ENCODE data around the gene HMGN2. TPM values are rescaled to one million over a fixed set of nuclear protein-coding genes. Genes with fewer than 3 reads are reported as not detected.

HMGN2 gene
- total RNA-seq, 2 donors from 2014 or later = 264 to 385 TPM

- Histone ChIP-seq H3K4me1 (replicated peaks) (peaks cover 6% of the 10 kb centered on the region), H3K36me3 (peaks cover 0 to 9% of the 10 kb centered on the region in 2 donors), H3K9me3 (no peaks in the 10 kb centered on the region), H3K4me3 (no peak overlapping the region), H3K27me3 (replicated peaks; ENCODE audit: insufficient read depth) (no peaks in the 10 kb centered on the region), H3K27ac (no peak overlapping the region)
- intact Hi-C loops (cut with DNase I) = loop anchor here (5.0 kb wide), 1 partner anchor 38 kb away; the partner anchor contains the start of gene HMGN2
- no peak for TF ChIP-seq POLR2A (IDR thresholded peaks at IDR 0.05)
- no peak for TF ChIP-seq POLR2AphosphoS5 (IDR thresholded peaks at IDR 0.05)
- TF ChIP-seq CTCF (IDR thresholded peaks at IDR 0.05) = no peak
- no peak for DNase-seq (ENCODE audit: low spot score)
Observed at GRCh38 chr1:26434161-26434752, 38.0 kb upstream of the HMGN2 start.

- no peaks in the 10 kb centered on the region for H3K27me3 ChIP-seq (replicated peaks; ENCODE audit: insufficient read depth)
- no peak for TF ChIP-seq POLR2A (IDR thresholded peaks at IDR 0.05)
- TF ChIP-seq CTCF (IDR thresholded peaks at IDR 0.05) = no peak
- no peak for TF ChIP-seq POLR2AphosphoS5 (IDR thresholded peaks at IDR 0.05)
- DNase-seq (ENCODE audit: low spot score) = no peak
- peaks cover 2% of the 10 kb centered on the region for H3K4me1 ChIP-seq (replicated peaks)
- no peaks in the 10 kb centered on the region for H3K9me3 ChIP-seq
- H3K27ac ChIP-seq = no peak overlapping the region
- intact Hi-C loops (cut with DNase I) = no loop called here
- no peak overlapping the region for H3K4me3 ChIP-seq
- WGBS = 97% methylated on average over 6 of the region's 6 CpGs
- peaks cover 0 to 14% of the 10 kb centered on the region in 2 donors for H3K36me3 ChIP-seq
Observed at GRCh38 chr1:26438041-26438440, 34.2 kb upstream of the HMGN2 start.

- no peak for DNase-seq (ENCODE audit: low spot score)
- Histone ChIP-seq H3K4me3 (no peak overlapping the region), H3K27ac (no peak overlapping the region), H3K4me1 (replicated peaks) (no peaks in the 10 kb centered on the region), H3K9me3 (no peaks in the 10 kb centered on the region), H3K27me3 (replicated peaks; ENCODE audit: insufficient read depth) (no peaks in the 10 kb centered on the region), H3K36me3 (peaks cover 0 to 17% of the 10 kb centered on the region in 2 donors)
- intact Hi-C loops (cut with DNase I) = no loop called here
- 96% methylated on average over 2 of the region's 2 CpGs for WGBS
- no peak for TF ChIP-seq POLR2AphosphoS5 (IDR thresholded peaks at IDR 0.05)
- TF ChIP-seq CTCF (IDR thresholded peaks at IDR 0.05) = no peak
- no peak for TF ChIP-seq POLR2A (IDR thresholded peaks at IDR 0.05)
Observed at GRCh38 chr1:26440259-26440658, 32.0 kb upstream of the HMGN2 start.

- Histone ChIP-seq H3K27ac (no peak overlapping the region), H3K4me3 (no peak overlapping the region), H3K36me3 (peaks cover 0 to 8% of the 10 kb centered on the region in 2 donors), H3K9me3 (no peaks in the 10 kb centered on the region), H3K27me3 (replicated peaks; ENCODE audit: insufficient read depth) (no peaks in the 10 kb centered on the region), H3K4me1 (replicated peaks) (no peaks in the 10 kb centered on the region)
- intact Hi-C loops (cut with DNase I) = no loop called here
- no peak for DNase-seq (ENCODE audit: low spot score)
- WGBS = 97% methylated on average over 3 of the region's 3 CpGs
- TF ChIP-seq POLR2AphosphoS5 (IDR thresholded peaks at IDR 0.05) (no peak), CTCF (IDR thresholded peaks at IDR 0.05) (no peak), POLR2A (IDR thresholded peaks at IDR 0.05) (no peak)
Observed at GRCh38 chr1:26449868-26450267, 22.4 kb upstream of the HMGN2 start.

GRCh38 chr1:26450908-26451307 is 21.3 kb upstream of the HMGN2 start:
- Histone ChIP-seq H3K4me1 (replicated peaks) (no peaks in the 10 kb centered on the region), H3K4me3 (no peak overlapping the region), H3K36me3 (peaks cover 0 to 8% of the 10 kb centered on the region in 2 donors), H3K27ac (no peak overlapping the region), H3K9me3 (no peaks in the 10 kb centered on the region), H3K27me3 (replicated peaks; ENCODE audit: insufficient read depth) (no peaks in the 10 kb centered on the region)
- intact Hi-C loops (cut with DNase I) = no loop called here
- DNase-seq (ENCODE audit: low spot score) = no peak
- WGBS = 90% methylated on average over 3 of the region's 3 CpGs
- TF ChIP-seq CTCF (IDR thresholded peaks at IDR 0.05) = no peak
- TF ChIP-seq POLR2AphosphoS5 (IDR thresholded peaks at IDR 0.05) = no peak
- TF ChIP-seq POLR2A (IDR thresholded peaks at IDR 0.05) = no peak

Measured in prostate gland (tissue), 2 donors.